B cell (primary cell): ENCODE measurements around the gene PRR35. TPM values are rescaled to one million over a fixed set of nuclear protein-coding genes. Genes with fewer than 3 reads are reported as not detected.

Source experiments
- ATAC-seq: fragments of 200-7000 bp; cut with Tn5 transposase; one replicate; pipeline ENCODE4 v1.10.0; 2021; ENCODE audit warnings: low read depth, mild to moderate bottlenecking, moderate number of reproducible peaks, moderate library complexity
- CTCF ChIA-PET: fragments of 350-600 bp; sonication (Branson Sonifier 250); formaldehyde crosslinking; loops from one replicate; lab custom pipeline; 2021; ENCODE audit warnings: antibody characterized with exemption, inconsistent platforms; lab: Charles Lee
- POLR2A ChIA-PET: fragments of 350-600 bp; sonication (Branson Sonifier 250); formaldehyde crosslinking; loops from one replicate; lab custom pipeline; 2021; ENCODE audit warnings: antibody characterized with exemption; lab: Charles Lee
- DNase-seq: peaks from one replicate; pipeline ENCODE4 v3.0.0; 2013
- H2AFZ ChIP-seq: 2 replicates; pipeline ENCODE4 v1.6.1; 2012; ENCODE audit warnings: mild to moderate bottlenecking, low read depth, low read length; ENCODE audit not compliant: insufficient read depth, poor library complexity, severe bottlenecking
- H3K27ac ChIP-seq, 2 donors: 1 replicate in 1 of 2; 2 replicates in 1 of 2; pipeline ENCODE4 v1.5.1; 2012 to 2013; ENCODE audit warnings: low read length in 2 of 2, mild to moderate bottlenecking in 2 of 2, moderate library complexity in 1 of 2
- H3K27me3 ChIP-seq, 4 experiments: fragments of 200-600 bp in 1 of 4; sonication (generic) in 1 of 4; replicated peaks in 1 of 4; 1 replicate in 2 of 4; 2 replicates in 2 of 4; pipeline versions ENCODE4 v1.6.1 to v1.7.0; 2013 to 2016; ENCODE audit warnings: low read length in 3 of 4, mild to moderate bottlenecking in 2 of 4, mixed read lengths in 1 of 4, moderate library complexity in 1 of 4; ENCODE audit not compliant: insufficient read depth in 4 of 4, control insufficient read depth in 3 of 4; ENCODE audit errors: control extremely low read depth in 1 of 4
- H3K36me3 ChIP-seq, 2 experiments: replicated peaks in 1 of 2; 1 replicate in 1 of 2; 2 replicates in 1 of 2; pipeline versions ENCODE4 v1.6.1 to v1.7.1; 2013; ENCODE audit warnings: low read length in 1 of 2; ENCODE audit not compliant: insufficient read depth in 2 of 2, control insufficient read depth in 1 of 2; ENCODE audit errors: control extremely low read depth in 1 of 2, extremely low read depth in 1 of 2
- H3K4me1 ChIP-seq, 2 donors: fragments of 200-600 bp in 1 of 2; sonication (generic) in 1 of 2; 1 replicate in 1 of 2; 2 replicates in 1 of 2; pipeline versions ENCODE4 v1.5.1 to v1.6.1; 2013 to 2017; ENCODE audit warnings: low read length in 2 of 2; ENCODE audit not compliant: control insufficient read depth in 2 of 2, insufficient read depth in 2 of 2
- H3K4me2 ChIP-seq: replicated peaks from 2 replicates; pipeline ENCODE3; 2012; ENCODE audit warnings: mild to moderate bottlenecking, low read depth, low read length; ENCODE audit not compliant: poor library complexity, severe bottlenecking
- H3K4me3 ChIP-seq, 5 experiments: fragments of 200-600 bp in 1 of 5; sonication (generic) in 1 of 5; 1 replicate in 3 of 5; 2 replicates in 2 of 5; pipeline versions ENCODE4 v1.5.1 to v1.7.0; 2011 to 2016; ENCODE audit warnings: low read length in 4 of 5, mild to moderate bottlenecking in 4 of 5, low read depth in 2 of 5, control low read depth in 1 of 5, moderate library complexity in 1 of 5; ENCODE audit not compliant: insufficient read depth in 1 of 5; ENCODE audit errors: control extremely low read depth in 1 of 5, extremely low read depth in 1 of 5
- H3K79me2 ChIP-seq: fragments of 200-600 bp; sonication (generic); one replicate; pipeline ENCODE4 v1.6.0; 2016; ENCODE audit warnings: low read length; ENCODE audit not compliant: control insufficient read depth, insufficient read depth
- H3K9ac ChIP-seq: fragments of 200-600 bp; sonication (generic); 2 replicates; pipeline ENCODE4 v1.6.1; 2017; ENCODE audit warnings: mild to moderate bottlenecking, low read length, moderate library complexity
- H3K9me3 ChIP-seq, 3 donors: one replicate each; pipeline versions ENCODE4 v1.6.1 to v1.7.1; 2013; ENCODE audit warnings: low read length in 2 of 3; ENCODE audit not compliant: control insufficient read depth in 2 of 3, insufficient read depth in 1 of 3; ENCODE audit errors: control extremely low read depth in 1 of 3
- H4K20me1 ChIP-seq: 2 replicates; pipeline ENCODE4 v1.6.0; 2012; ENCODE audit warnings: mild to moderate bottlenecking, low read length; ENCODE audit not compliant: insufficient read depth, control insufficient read depth, poor library complexity, severe bottlenecking
- H3K27ac Mint-ChIP-seq: one replicate; pipeline ENCODE4 v1.8.0; 2021; ENCODE audit warnings: mixed read lengths
- H3K27me3 Mint-ChIP-seq: one replicate; pipeline ENCODE4 v1.8.0; 2021; ENCODE audit warnings: mixed read lengths
- H3K4me1 Mint-ChIP-seq: one replicate; pipeline ENCODE4 v1.8.0; 2021; ENCODE audit warnings: mixed read lengths
- H3K4me3 Mint-ChIP-seq: one replicate; pipeline ENCODE4 v1.8.0; 2021; ENCODE audit warnings: mixed read lengths
- H3K9me3 Mint-ChIP-seq: one replicate; pipeline ENCODE4 v1.8.0; 2022; ENCODE audit warnings: mixed read lengths; ENCODE audit not compliant: insufficient read depth
- CTCF ChIP-seq: fragments of 200-600 bp; IDR thresholded peaks from one replicate; pipeline ENCODE4 v1.8.0; 2022; ENCODE audit warnings: antibody characterized with exemption, mild to moderate bottlenecking
- EZH2 ChIP-seq: IDR thresholded peaks from 2 replicates; pipeline ENCODE4 v1.6.1; 2012; ENCODE audit warnings: borderline replicate concordance, low read depth, mild to moderate bottlenecking, moderate library complexity, low read length; ENCODE audit not compliant: insufficient read depth, poor library complexity, severe bottlenecking
- WGBS: methylation state at CpG from one replicate; pipeline ENCODE4 v1.1.5; 2013; ENCODE audit warnings: missing lambda C conversion rate; ENCODE audit not compliant: insufficient coverage; 5-methylcytosine and 5-hydroxymethylcytosine counted together
- intact Hi-C: fragments of 100-400 bp; cut with micrococcal nuclease; formaldehyde crosslinking; loops from one replicate; pipeline ENCODE4 v1.10.0; 2022
- polyA plus RNA-seq: library from polyadenylated mRNA; depleted of rRNA; stranded (reverse); fragments of >200 nt; gene quantifications from 2 replicates; pipeline ENCODE4 v1.2.3, GENCODE V29; 2012
- total RNA-seq, 2 donors: library from RNA; stranded (reverse); fragments of 120-200 nt in 1 of 2; gene quantifications; 1 replicate in 1 of 2; 2 replicates in 1 of 2; pipeline versions ENCODE4 v1.2.3 to v1.2.4, GENCODE V29; 2013 to 2022

Gene PRR35
- total and polyA plus RNA-seq, 2 donors (not counting 1 experiment from before 2014, with no cell fraction given): not detected

DNA sequence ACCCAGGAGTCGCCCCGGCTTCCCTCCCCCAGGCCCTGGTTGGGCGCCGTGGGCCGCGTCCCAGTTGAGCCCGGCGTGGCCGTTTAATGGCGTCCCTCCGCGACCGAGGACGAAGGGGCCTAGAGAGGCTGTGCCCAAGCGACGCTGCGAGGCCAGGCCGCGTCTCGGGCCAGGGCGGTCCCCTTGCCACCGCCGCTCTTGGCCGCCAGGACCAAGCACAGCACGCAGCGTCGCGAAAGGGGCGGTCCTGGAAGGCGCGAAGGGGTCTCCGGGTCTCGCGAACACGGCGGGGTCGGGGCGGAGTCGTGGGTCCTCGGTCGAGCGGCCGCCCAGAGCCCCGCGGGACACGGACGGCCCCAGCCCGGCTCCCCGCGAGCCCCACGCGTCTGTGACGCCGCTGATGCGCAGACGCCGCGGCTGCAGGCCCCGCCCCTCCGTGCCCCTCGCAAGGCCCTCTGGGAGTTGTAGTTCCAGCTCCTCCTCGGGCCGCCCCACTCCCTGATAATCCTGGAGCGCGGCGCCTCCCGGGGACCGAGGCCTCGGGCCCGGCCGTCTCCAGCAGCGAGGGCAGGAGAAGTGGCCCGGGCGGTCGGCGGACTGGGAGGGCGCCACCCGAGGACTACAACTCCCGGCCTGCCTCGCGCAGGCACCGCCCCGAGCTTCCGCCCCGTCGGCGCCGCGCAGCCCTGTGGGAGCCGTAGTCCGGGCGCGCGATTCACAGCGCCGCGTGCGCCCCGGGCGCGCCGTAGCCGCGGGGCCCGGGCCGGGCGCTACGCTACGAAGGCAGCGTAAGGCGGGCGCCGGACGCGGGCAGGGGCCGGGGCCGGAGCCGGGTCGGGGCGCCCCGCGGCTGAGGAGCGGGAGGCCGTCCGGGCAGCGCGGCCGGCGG is 32.9 kb upstream of the PRR35 start, which contains the start of gene CAPN15:
Gene CAPN15 (plus strand): TSS at position 698 of the 889 bp plus-strand sequence. CDS start 19,127 bp downstream, outside the sequence.
- peaks cover 59% of the 10 kb centered on the region for H4K20me1 ChIP-seq
- peaks cover 25 to 47% of the 10 kb centered on the region in 2 donors for H3K4me1 ChIP-seq
- peaks cover 53% of the 10 kb centered on the region for H3K79me2 ChIP-seq
- no peaks in the 10 kb centered on the region for H3K36me3 ChIP-seq
- Mint-ChIP-seq H3K4me1 (peaks cover 36% of the 10 kb centered on the region), H3K27me3 (no peaks in the 10 kb centered on the region), H3K4me3 (peak within 1 kb of the TSS; percentile 89), H3K27ac (peak within 1 kb of the TSS; percentile 88), H3K9me3 (no peaks in the 10 kb centered on the region)
- peaks cover 0 to 2% (median 0%) of the 10 kb centered on the region in 3 donors for H3K9me3 ChIP-seq
- ChIA-PET CTCF (no interaction called here), POLR2A (interaction anchor here (0.6 to 1.3 kb wide), 6 partner anchors 40 to 192 kb away, joined by 3 to 11 read pairs (median 4); partner anchors contain the start of genes DECR2, NHLRC4, PGAP6 and STUB1)
- H2AFZ ChIP-seq: peak within 1 kb of the TSS; percentile 89
- H3K27ac ChIP-seq: peak within 1 kb of the TSS; percentile 88 to 96
- under 1% methylated on average over 129 of the region's 129 CpGs for WGBS
- TF ChIP-seq EZH2 (no peak), CTCF (peak; percentile 16)
- DNase-seq: peak; percentile 96
- peak within 1 kb of the TSS; percentile 75 for H3K9ac ChIP-seq
- intact Hi-C loops: loop anchor here (1.0 to 5.0 kb wide), 6 partner anchors 42 to 174 kb away; partner anchors contain the start of genes AXIN1, PGAP6, PIGQ and RAB11FIP3
- ATAC-seq: peak; percentile 81
- peak within 1 kb of the TSS; percentile 98 for H3K4me2 ChIP-seq
- peak within 1 kb of the TSS; percentile 21 to 79 (median 77) for H3K4me3 ChIP-seq
- H3K27me3 ChIP-seq: no peaks in the 10 kb centered on the region
